ENCODE data around the gene LPAR1.

Gene LPAR1

DNA sequence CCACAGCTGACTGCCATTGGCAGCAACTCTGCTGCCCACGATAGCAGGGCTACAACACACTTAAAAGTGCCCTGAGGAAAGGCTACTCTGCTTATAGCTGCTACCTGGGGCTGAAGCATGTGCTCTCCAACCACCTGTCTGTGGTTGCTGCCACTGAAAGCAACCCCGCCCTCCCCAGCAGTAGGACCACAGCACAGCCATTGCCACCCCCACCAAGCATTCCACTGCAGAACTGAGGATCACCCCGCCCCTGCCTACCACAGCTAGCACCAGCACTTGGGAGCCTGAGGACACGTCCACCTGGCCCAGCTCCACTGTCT lies 85.8 kb downstream of the LPAR1 start:
- no peak for DNase-seq (ENCODE audit: low read depth in 2 of 2)

DNA sequence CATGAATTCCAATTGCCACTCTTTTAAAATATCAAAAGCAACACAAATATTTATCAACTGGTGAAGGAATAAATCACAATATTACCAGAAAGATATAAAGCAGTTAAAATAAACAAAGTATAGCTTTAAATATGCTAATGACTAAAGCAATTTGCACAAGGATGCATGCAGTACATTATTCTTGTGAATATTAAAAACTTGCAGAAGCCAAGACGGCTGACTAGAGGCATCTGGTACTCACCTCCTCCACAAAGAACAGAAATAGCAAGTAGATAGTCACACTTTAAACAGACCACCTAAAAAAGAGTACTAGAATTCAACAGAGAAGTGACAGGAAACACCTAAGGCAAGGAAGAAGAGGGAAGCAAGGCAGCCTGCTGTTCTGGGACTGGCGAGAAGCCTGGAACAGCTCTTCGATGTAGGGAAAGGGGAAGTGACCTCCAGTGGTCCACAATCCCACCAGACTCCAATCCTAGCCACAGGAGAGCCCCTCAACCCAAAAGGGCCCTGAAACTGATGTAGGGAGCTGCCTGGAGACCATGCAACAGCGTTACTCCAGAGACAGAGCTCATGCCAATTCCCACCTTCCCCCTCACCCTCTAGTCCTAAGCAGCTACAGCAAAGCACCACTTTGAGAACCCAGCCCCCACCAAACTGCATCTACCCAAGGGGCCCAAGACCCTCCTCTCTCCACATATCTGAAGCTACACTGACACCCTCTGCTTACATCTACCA lies 86.3 kb downstream of the LPAR1 start:
- DNase-seq (ENCODE audit: low read depth in 2 of 2) = no peak

DNA sequence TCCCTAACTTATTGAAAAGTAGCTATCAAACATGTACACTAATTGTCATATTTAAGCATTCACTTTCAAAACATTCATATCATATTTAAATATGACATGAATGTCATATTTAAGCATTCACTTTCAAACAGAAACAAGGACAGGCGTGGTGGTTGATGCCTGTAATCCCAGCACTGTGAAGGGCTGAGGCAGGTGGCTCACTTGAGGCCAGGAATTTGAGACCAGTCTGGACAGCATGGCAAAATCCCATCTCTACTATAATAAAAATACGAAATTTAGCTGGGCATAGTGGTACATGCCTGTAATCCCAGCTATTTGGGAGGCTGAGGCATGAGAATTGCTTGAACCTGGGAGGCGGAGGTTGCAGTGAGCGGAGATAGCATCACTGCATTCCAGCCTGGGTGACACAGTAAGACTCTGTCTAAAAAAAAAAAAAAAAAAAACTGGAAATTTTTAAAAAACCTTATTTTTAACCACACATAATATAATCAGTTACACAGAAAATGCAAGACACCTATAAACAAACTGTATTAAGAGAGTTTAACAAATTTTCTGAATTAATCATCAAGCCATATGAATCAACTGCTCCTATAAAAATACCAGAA lies 88.1 kb downstream of the LPAR1 start:
- no peak for DNase-seq (ENCODE audit: low read depth in 2 of 2)

DNA sequence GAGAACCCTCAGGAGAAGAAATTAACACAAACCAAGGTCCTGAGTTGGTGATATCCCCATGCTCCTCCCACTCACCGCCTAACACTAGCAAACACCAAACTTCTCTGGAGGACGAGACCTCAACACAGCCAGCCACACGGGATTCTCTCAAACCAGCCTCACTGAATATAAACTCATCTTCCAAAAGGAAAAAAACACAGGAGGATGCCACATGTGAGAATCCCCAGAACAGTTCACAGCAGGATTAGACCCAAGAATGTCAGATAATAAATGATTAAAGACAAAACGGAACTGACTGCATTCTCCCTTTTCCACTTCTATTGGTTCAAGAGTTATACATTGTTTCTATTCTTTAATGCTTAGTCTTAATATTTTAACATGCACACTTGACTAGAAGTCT lies 89.2 kb downstream of the LPAR1 start:
- no peak for DNase-seq (ENCODE audit: low read depth in 2 of 2)

DNA sequence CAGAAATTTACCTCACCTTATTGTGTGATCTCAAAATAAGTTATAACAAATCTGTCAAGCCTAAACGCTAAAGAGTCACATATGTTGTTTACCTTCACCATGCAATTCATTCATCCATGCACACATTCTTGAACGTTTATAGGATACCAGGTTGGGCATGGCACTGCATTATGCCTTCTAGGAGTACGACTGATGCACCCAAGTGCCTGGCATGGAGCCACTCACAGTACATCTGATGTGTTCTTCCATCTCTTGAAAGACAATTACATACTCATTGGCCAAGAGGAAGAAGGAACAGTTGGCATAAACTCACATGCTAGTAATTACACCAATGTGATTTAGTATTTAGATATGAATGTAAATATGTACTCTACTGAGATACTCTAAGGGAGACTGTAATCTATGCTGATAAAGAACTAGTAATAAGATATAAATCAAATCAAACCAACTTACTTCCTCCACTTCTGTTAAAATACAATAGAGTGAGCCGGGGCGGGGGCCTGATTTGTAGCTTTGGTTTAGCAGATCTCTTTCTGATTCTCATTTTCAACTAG lies 90.7 kb downstream of the LPAR1 start:
- no peak for DNase-seq (ENCODE audit: low read depth in 2 of 2)

DNA sequence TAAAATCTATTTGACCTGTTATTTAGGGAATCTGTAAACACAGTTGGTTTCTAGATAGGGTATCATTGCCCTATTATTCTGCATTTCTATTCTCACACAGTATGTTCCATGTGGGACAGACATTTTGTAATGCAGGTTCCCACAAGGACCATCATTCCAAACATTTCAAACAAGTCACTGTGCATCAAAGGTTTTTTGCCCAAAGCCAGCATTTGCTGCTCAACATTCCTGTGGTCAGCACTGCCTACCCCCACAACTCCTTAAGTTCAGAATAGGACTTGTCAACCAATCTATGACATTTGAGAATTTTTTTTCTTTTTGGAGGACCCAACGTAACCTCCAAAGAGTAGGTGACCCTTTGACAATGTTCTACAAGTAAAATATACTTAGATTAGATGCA lies 95.7 kb downstream of the LPAR1 start:
- DNase-seq (ENCODE audit: low read depth in 2 of 2) = no peak

DNA sequence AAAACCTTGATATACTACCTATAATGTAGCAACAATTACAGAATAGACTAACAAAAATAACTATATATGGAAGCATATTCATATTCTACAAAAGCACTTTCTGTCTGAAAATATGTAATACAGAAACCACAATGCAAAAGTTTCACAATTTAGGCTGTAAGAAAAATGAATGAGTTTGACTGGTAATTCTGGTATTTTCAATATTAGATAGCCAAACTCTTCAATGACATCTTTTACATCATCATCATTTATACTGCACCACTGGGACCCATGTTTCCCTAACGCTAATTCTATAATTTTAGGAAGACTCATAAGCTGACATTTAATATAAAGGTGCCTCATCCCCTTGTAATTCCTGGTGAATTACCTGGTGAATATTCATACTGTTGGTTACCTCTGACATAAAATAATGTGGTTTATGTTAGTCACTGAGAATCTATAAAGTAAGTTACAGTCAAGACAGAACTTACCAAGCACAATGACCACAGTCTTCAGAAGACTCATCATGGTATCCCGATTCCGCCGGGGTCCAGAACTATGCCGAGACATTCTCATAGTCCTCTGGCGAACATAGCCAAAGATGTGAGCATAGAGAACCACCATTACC lies 97.2 kb downstream of the LPAR1 start:
- DNase-seq (ENCODE audit: low read depth in 2 of 2) = no peak

DNA sequence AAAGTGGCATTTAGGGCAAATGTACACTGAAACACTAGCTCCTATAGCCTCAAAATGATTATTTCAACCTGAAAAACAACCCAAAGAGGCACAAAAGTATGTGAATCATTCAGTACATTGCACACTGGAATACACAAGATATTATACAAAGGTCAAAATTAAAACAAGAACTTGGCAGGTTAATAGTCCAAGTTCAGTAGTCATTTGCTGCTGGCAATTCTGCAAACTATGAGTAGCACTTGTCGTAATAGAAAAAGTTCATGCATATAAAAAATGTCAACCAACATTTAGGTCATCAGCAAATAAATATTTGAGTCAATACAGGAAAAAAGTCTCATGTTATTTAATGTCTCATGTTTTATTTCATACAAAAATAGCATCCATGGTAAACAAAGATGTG lies 98.7 kb downstream of the LPAR1 start:
- no peak for DNase-seq (ENCODE audit: low read depth in 2 of 2)

DNA sequence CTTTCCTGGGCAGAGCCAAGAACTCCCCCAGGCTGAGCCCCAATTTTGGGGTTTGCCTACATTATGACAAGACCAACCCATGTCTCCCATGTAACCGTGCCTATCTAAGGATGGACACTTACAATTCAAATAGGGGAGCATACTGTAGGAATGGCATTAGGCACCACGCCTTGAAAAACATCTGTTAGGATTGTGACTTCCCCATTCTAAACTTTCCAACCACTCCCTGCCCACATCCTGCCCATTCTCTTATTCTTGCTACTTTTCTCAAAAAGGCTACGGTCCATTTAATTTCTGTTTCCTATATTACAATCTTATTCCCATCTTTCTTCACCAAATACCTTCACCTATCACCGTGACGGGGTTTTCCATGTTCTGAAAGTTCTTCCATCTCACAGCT lies 99.2 kb downstream of the LPAR1 start:
- no peak for DNase-seq (ENCODE audit: low read depth in 2 of 2)

DNA sequence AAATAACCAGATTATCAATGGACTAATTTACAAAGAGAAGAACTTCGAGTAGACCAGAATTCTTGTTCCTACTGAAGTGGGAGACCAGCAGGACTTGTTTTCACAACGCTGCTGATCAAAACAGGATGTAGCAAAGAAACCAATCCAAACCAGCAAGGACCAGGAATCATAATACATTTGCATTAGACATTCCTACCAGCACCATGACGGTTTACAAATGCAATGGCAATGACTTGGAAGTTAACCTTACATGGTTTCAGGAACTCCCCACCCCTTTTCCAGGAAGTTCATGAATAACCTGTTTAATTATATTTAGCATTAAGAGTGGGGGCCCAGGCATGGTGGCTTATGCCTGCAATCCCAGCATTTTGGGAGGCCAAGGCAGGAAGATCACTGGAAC lies 100.0 kb downstream of the LPAR1 start:
- DNase-seq (ENCODE audit: low read depth in 2 of 2) = no peak

DNA sequence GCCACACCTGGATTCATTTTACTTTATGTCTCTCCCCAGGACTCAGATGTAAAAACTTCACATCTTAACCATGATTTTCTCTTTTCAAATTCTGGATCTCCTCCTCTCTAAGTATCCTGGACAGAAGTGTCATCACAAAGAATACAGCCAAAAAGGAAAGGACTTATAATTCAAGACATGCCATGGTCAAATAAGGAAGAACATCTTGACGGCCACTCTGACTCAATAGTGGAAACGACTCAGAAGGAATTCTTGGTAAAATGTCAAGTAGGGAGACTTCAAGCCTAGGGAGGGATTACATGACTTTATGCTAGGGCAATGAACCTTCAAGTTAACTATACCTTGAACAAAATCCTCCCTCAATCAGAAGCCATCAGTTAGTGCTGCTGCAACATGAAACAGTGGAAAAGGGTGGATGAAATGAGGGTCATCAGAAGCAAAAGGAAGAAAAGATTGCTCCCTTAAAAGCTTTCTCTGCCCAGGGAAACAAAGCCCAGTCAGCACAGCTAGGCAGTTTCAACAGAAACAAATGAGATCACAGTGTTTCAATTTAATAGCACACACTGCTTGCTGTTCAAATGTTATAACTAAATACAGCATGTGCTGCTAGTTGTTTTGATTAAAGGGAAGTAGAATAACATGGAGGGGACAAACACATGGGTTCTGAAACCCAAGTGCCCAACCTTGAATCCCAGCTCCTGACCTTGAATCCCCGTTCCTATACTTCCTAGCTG lies 101.4 kb downstream of the LPAR1 start:
- no peak for DNase-seq (ENCODE audit: low read depth in 2 of 2)

DNA sequence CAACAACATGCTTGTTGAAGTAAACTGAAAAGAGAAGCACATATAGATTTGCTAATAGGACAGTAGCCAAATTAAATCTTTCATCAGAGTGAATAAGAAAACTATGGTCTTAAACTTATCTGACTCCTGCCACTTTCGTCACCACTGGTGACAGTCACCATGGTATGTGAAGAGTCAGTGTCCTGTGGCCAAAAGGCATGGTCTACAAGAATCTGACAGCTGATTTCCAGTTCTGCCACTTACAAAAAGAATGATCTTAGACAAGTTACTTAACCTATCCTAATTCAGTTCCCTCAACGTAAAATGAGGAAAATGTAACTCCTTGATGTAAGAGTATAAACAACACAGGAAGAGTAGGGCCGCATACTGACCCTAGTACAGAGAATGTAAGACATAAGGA lies 102.0 kb downstream of the LPAR1 start:
- DNase-seq (ENCODE audit: low read depth in 2 of 2) = no peak

DNA sequence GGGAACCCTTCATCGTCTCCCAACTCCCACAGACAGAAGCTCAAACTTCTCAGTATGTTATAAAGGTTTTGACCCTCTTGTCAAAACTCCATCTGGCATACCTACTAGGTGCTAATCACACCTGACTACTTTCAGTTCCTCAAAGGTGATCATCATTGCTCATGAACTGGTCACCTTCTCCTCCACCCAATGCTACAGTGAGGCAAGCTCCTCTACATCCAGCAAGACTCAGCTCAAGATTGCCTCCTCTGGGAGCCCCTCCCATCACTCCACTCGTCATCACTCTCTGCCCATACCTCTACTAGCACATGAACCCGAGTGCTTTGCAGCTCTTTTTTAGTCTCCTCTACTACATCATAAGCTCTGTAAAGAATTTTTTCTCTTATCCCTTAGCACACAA lies 102.4 kb downstream of the LPAR1 start:
- no peak for DNase-seq (ENCODE audit: low read depth in 2 of 2)

DNA sequence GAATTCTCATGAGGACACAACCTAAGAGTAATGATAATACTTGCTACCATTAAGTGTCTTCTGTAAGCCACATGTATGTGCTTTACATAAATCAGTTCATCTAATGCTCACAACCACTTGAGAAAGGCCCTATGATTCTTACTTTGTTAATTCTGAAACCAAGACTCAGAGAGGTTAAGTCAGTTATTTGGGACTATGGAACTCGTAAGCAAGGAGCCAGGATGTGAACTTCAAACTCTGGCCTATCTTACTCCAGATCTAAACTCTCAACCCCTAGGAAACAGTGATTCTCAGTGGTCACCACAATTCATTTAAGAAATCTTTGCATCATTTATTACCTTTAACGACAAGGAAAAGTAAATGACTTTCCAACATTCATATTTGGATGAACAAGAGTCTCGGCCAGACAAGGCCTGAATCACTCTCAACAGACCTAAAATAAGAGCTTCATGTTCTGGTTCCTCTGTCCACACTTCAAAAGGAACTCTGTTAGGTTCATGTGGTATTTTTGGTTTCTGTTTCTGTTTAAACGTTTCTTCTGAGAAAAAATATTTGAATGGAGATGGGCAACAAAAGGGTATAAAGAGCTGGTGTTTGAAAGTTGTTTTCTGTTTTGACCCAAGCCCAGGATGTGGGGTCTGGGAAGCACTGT lies 104.8 kb downstream of the LPAR1 start:
- no peak for DNase-seq (ENCODE audit: low read depth in 2 of 2)

DNA sequence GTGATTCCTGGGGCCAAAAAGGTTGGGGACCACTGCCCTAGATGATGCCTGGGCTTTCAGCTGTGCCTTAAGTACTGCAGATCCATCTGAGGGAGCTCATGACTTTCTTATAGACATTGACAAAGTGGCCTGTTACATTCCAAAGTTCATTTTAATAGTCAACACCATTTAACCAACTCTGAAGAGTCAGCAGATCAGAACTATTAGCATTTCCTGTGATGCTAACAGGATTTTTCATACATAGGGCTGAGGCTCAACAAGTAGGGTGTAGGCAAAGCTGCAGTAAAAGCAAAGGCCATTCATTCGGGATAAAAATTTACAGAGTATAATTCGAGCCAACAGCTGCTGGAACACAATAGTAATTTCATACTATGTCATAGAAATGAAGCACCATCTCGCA lies 105.4 kb downstream of the LPAR1 start:
- DNase-seq (ENCODE audit: low read depth in 2 of 2) = no peak

DNA sequence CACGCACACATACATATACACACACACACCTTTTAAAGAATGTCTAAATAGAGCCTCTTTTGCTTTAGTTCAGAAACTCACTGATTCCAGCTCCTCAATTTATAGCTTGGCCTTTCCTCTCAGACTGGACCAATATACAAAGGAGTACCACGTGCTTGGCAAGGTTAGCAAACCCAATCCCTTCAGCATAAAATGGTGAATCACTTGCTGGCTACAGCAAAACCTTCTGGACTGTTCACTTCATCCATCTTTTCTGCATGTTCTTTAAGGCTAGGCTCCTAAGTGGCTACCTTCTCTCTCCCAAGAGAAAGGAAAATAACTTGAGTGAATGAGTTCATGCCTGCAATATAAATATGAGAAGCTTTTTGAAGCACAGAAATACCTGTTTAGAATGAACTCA lies 109.7 kb downstream of the LPAR1 start:
- DNase-seq (ENCODE audit: low read depth in 2 of 2) = no peak

DNA sequence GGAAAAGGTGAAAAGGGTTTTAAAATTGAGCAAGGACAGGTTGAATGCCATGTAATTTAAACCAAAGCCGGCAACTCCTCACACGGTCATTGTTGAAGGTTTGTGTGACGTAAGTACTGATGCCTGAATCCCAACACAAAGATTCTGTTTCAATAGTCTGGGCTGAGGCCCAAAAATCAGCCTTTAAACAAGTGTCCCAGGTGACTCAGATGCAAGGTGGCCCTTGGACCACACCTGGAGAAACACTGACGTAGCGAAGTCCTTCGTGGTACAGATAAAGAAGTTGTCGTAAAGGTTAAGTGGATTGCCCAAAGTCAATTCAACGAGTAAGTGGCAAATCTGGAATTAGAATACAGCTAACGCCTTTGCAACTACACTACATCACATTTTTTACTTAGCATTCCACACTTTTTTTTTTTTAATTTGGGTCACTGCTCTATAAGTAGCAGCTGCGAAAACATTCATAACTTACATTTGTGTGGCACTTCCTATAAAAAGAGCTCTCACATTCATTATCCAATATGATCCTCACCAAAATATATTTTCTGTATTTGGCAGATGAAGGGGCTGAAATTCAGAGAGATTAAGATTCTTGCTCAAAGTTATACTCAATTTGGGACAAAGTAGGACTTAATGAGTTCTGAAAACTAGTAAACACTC lies 111.3 kb downstream of the LPAR1 start:
- DNase-seq (ENCODE audit: low read depth in 2 of 2) = no peak

DNA sequence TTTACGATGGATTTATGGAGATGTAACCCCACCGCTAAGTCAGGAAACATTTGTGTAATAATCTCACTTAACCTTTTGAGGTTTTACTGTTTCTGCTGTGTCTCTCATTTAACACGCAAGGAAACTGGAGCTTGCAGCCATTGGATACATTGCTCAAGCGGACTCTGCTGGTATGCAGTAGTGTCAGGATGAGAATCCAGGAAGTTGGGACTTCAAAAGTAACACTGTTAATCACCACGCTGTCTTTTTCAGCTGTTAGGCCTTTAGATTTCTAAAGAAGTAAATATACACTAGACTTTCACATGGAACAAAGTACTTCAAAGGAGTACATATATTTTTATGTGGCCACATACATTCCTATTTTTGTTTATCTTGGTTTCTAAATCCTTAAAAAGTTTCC lies 114.7 kb downstream of the LPAR1 start:
- DNase-seq (ENCODE audit: low read depth in 2 of 2) = no peak

DNA sequence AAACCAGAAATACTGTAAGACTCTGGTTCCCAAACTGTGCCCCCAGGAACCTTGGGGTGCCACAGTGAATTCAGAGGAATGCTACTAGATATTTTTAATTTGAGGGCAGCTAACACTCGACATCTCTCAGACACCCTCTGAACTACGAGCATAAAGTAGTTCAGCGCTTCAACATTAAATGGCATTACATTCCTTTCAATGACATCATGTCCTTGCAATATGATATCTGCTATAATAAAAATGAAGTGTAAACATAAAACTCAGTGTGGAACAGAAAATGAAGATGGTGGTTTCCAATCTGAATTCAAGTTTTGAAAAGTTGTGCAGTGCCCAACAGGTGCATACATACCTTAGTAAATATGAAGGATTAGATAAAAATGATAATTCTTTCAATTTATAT lies 116.1 kb downstream of the LPAR1 start:
- no peak for DNase-seq (ENCODE audit: low read depth in 2 of 2)

DNA sequence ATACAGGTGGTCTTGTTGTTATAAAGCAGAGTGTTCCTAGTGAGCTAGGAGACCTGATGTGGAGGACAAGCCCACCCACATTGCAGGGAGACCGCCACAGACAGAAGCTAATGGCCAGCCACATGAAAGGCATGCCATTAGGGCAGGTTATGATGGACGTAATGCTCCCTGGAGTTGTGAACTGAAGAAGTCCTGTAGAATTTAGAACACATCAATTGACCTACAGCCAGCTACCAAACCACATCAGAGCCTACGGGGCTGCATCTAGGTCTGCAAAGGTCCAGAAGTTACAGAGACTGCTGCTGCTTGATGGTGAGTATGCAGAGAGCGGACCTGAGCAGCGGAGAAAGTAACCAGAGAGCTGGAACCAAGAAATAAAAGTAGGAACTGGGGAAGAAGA lies 116.6 kb downstream of the LPAR1 start:
- no peak for DNase-seq (ENCODE audit: low read depth in 2 of 2)

DNA sequence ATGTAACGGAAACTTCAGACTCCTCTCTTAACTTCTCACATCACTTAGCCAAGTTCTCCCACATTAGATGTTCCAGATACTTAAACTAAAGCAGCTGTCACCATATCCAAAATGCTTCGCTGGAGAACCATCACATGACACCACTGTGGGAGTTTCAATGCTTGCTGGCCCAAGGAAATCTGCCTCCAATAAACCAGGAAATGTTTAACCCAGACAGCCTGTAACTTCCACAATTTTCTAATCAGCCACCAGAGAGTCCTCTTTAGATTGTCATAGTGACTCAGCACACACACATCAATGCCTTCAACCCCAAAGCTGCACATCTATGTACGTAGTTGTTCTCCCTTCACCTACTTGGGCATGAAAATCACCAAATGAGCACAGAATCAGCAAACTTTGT lies 118.7 kb downstream of the LPAR1 start:
- no peak for DNase-seq (ENCODE audit: low read depth in 2 of 2)

DNA sequence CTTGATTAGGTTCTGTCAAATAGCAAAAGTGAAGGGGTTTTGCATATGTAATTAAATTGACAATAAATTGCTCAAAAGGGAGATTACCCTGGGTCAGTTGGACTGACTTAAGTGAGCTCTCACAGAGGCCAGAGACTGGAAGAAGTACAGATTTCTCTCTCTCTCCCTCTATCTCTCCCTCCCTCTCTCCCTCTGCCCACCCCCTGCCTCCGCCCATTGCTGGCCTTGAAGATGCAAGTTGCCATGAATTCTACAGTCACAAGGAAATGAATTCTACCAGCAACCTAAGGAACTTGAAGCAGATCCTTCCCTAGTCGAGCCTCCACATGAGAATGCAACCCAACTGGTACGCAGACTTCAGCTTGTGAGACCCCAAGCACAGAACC lies 119.2 kb downstream of the LPAR1 start:
- DNase-seq (ENCODE audit: low read depth in 2 of 2) = no peak

Measured in stimulated activated CD8-positive, alpha-beta memory T cell treated with anti-CD3 and anti-CD28 coated beads, Interleukin-7, amount 100 ng/mL, for 1 hour (primary cell).